ENCODE data around the gene RNF223. TPM values are rescaled to one million over a fixed set of nuclear protein-coding genes. Genes with fewer than 3 reads are reported as not detected.

Gene RNF223
- total RNA-seq, 6 donors from 2014 or later: 1.0 to 2.4 (median 1.8) TPM

GRCh38 chr1:1089731-1090423 lies 15.8 kb upstream of the RNF223 start:
- Histone ChIP-seq H3K27me3 (no peaks in the 10 kb centered on the region), H3K27ac (no peak overlapping the region), H3K9me3 (no peaks in the 10 kb centered on the region), H3K4me3 (no peak overlapping the region), H3K4me1 (no peaks in the 10 kb centered on the region), H3K36me3 (peaks cover 0 to 13% (median 0%) of the 10 kb centered on the region in 4 donors)
- peak in 1 of 2 donors; percentile 72 for DNase-seq
- 89 to 97% methylated on average over 11 to 19 of the region's 22 CpGs for WGBS, 2 donors
- TF ChIP-seq CTCF (IDR thresholded peaks at IDR 0.05) (no peak), POLR2A (IDR thresholded peaks at IDR 0.05) (no peak), POLR2AphosphoS5 (IDR thresholded peaks at IDR 0.05) (no peak), EP300 (IDR thresholded peaks at IDR 0.05) (no peak)
- no peak for ATAC-seq (ENCODE audit: low FRiP score in 2 of 2)

- H3K4me1 ChIP-seq: no peaks in the 10 kb centered on the region
- H3K27me3 ChIP-seq: no peaks in the 10 kb centered on the region
- 95% methylated on average over 11 to 45 of the region's 46 CpGs for WGBS, 2 donors
- no peak for TF ChIP-seq POLR2AphosphoS5 (IDR thresholded peaks at IDR 0.05)
- no peak for TF ChIP-seq POLR2A (IDR thresholded peaks at IDR 0.05)
- TF ChIP-seq CTCF (IDR thresholded peaks at IDR 0.05): no peak
- no peak for TF ChIP-seq EP300 (IDR thresholded peaks at IDR 0.05)
- ATAC-seq (ENCODE audit: low FRiP score in 2 of 2) (no peak), DNase-seq (peak in 1 of 2 donors; percentile 83)
- no peaks in the 10 kb centered on the region for H3K9me3 ChIP-seq
- peaks cover 0 to 16% (median under 1%) of the 10 kb centered on the region in 4 donors for H3K36me3 ChIP-seq
- no peak overlapping the region for H3K4me3 ChIP-seq
- H3K27ac ChIP-seq: no peak overlapping the region
Observed at GRCh38 chr1:1088801-1089680, 14.9 kb upstream of the RNF223 start.

GRCh38 chr1:1088029-1088800 lies 14.1 kb upstream of the RNF223 start:
- Histone ChIP-seq H3K4me3 (no peak overlapping the region), H3K4me1 (no peaks in the 10 kb centered on the region), H3K36me3 (peaks cover 0 to 17% (median 4%) of the 10 kb centered on the region in 4 donors), H3K27ac (no peak overlapping the region), H3K9me3 (no peaks in the 10 kb centered on the region), H3K27me3 (no peaks in the 10 kb centered on the region)
- WGBS, 2 donors: 95% methylated on average over 20 to 27 of the region's 39 CpGs
- ATAC-seq (ENCODE audit: low FRiP score in 2 of 2): no peak
- TF ChIP-seq CTCF (IDR thresholded peaks at IDR 0.05) (no peak), EP300 (IDR thresholded peaks at IDR 0.05) (no peak), POLR2A (IDR thresholded peaks at IDR 0.05) (no peak), POLR2AphosphoS5 (IDR thresholded peaks at IDR 0.05) (no peak)
- peak in 1 of 2 donors; percentile 76 for DNase-seq

- DNase-seq (peak in 1 of 2 donors; percentile 73), ATAC-seq (ENCODE audit: low FRiP score in 2 of 2) (no peak)
- no peaks in the 10 kb centered on the region for H3K27me3 ChIP-seq
- no peak for TF ChIP-seq POLR2A (IDR thresholded peaks at IDR 0.05)
- no peak for TF ChIP-seq CTCF (IDR thresholded peaks at IDR 0.05)
- H3K27ac ChIP-seq: no peak overlapping the region
- no peaks in the 10 kb centered on the region for H3K4me1 ChIP-seq
- WGBS, 2 donors: 91 to 95% methylated on average over 33 to 38 of the region's 38 CpGs
- H3K9me3 ChIP-seq: no peaks in the 10 kb centered on the region
- peaks cover 0 to 17% (median 4%) of the 10 kb centered on the region in 4 donors for H3K36me3 ChIP-seq
- no peak overlapping the region for H3K4me3 ChIP-seq
Observed at GRCh38 chr1:1087351-1088028, 13.4 kb upstream of the RNF223 start.
